PFSK-1 (cell line): ENCODE data around the gene KRTAP21-1.

ENCODE experiments used
- FOXP2 ChIP-seq: optimal IDR thresholded peaks from 2 replicates; pipeline ENCODE3; 2011; ENCODE audit warnings: borderline replicate concordance, control low read depth, inconsistent platforms; ENCODE audit not compliant: insufficient read depth; ENCODE audit errors: extremely low read length, extremely low read depth
- POLR2AphosphoS5 ChIP-seq: IDR thresholded peaks from 2 replicates; pipeline ENCODE4 v1.6.1; 2012; ENCODE audit warnings: low read depth, mild to moderate bottlenecking, control low read depth, low read length, moderate library complexity
- SIN3A ChIP-seq: IDR thresholded peaks from 2 replicates; pipeline ENCODE4 v1.6.1; 2012; ENCODE audit warnings: mild to moderate bottlenecking, low read length, moderate library complexity, borderline replicate concordance; ENCODE audit not compliant: insufficient read depth
- TAF1 ChIP-seq: IDR thresholded peaks from 2 replicates; pipeline ENCODE4 v1.6.1; 2012; ENCODE audit warnings: low read length, control low read depth, borderline replicate concordance; ENCODE audit not compliant: insufficient read depth
- TF ChIP-seq, protein P1 (sequence below), 2 experiments: IDR thresholded peaks; 2 replicates each; pipeline versions ENCODE4 v1.6.1 to v1.8.0; 2011 to 2012; ENCODE audit warnings: low read depth in 2 of 2, low read length in 2 of 2, control low read depth in 1 of 2, inconsistent platforms in 1 of 2, mild to moderate bottlenecking in 1 of 2, moderate library complexity in 1 of 2; ENCODE audit not compliant: insufficient read depth in 1 of 2

KRTAP21-1 gene

DNA sequence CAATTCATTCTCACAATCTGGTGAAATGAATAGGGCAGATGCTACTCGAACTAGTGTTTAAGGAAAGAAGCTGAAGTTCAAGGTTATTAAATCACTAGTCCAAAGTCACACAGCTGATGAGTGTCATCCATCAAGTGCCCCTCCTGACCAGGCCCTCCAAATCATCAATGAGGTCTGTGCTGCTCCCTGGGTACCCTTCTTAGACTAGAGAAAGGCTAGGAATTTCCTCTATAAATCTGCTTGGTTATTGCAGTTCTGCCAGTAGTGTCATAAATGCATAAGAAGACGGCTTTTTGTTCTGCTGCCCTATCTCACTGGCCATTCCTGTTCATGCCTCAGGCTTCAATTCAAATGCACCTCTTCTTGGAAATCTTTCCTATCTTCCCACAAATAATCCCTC, 5.5 kb upstream of the KRTAP21-1 start:
- TF ChIP-seq, protein P1, sequence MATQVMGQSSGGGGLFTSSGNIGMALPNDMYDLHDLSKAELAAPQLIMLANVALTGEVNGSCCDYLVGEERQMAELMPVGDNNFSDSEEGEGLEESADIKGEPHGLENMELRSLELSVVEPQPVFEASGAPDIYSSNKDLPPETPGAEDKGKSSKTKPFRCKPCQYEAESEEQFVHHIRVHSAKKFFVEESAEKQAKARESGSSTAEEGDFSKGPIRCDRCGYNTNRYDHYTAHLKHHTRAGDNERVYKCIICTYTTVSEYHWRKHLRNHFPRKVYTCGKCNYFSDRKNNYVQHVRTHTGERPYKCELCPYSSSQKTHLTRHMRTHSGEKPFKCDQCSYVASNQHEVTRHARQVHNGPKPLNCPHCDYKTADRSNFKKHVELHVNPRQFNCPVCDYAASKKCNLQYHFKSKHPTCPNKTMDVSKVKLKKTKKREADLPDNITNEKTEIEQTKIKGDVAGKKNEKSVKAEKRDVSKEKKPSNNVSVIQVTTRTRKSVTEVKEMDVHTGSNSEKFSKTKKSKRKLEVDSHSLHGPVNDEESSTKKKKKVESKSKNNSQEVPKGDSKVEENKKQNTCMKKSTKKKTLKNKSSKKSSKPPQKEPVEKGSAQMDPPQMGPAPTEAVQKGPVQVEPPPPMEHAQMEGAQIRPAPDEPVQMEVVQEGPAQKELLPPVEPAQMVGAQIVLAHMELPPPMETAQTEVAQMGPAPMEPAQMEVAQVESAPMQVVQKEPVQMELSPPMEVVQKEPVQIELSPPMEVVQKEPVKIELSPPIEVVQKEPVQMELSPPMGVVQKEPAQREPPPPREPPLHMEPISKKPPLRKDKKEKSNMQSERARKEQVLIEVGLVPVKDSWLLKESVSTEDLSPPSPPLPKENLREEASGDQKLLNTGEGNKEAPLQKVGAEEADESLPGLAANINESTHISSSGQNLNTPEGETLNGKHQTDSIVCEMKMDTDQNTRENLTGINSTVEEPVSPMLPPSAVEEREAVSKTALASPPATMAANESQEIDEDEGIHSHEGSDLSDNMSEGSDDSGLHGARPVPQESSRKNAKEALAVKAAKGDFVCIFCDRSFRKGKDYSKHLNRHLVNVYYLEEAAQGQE (IDR thresholded peaks at IDR 0.05; ENCODE audit: insufficient read depth in 1 of 2, low read depth in 2 of 2, low read length in 2 of 2): no peak
- TF ChIP-seq SIN3A: no peak
- no peak for TF ChIP-seq POLR2AphosphoS5
- TF ChIP-seq TAF1: no peak
- no peak for TF ChIP-seq FOXP2

DNA sequence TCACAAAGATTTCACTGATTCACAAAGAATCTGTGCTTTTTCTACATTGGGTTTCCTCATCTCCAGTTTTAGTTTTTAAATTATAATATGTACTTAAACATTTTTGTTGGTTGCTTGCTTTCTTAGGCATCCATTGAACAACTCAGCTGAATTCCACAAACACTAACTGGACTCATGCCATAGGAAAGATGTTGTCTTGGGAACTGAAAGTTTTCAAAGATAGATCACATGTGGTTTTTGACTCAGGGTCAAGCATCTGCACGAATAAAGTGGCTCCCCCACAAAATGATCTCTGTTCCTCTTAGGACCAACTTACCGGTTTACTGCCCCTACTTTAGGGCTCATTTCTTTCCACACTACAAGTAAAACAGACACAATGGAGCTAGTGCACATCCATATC, 3.1 kb upstream of the KRTAP21-1 start:
- TF ChIP-seq, protein P1 (IDR thresholded peaks at IDR 0.05; ENCODE audit: insufficient read depth in 1 of 2, low read depth in 2 of 2, low read length in 2 of 2): no peak
- TF ChIP-seq FOXP2: no peak
- TF ChIP-seq POLR2AphosphoS5: no peak
- no peak for TF ChIP-seq TAF1
- TF ChIP-seq SIN3A: no peak

DNA sequence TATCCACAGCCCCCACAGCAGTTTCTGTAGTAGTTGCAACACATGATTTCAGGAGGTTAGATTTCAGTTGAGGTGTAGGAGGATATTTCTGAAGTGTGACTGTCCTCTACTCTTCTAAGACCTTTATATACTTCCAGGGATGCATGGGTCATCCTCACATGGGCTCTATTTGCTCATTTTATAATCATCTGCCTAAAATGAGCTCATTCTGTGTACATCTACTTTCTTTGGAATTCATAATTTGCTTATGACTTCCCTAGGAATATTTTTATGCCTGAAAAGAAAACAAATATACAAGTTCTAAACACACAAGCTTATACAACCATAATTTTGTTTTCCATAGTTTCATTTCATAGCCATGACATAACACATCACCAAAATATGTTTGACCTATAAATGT, 8.1 kb downstream of the KRTAP21-1 start, which contains the start of gene KRTAP21-2:
Gene KRTAP21-2, minus strand, starts transcription at position 101 of the 400 bp plus-strand sequence. Its CDS starts 57 bp downstream, at position 44.
- no peak for TF ChIP-seq POLR2AphosphoS5
- TF ChIP-seq, protein P1 (IDR thresholded peaks at IDR 0.05; ENCODE audit: insufficient read depth in 1 of 2, low read depth in 2 of 2, low read length in 2 of 2): no peak
- no peak for TF ChIP-seq TAF1
- no peak for TF ChIP-seq FOXP2
- no peak for TF ChIP-seq SIN3A

DNA sequence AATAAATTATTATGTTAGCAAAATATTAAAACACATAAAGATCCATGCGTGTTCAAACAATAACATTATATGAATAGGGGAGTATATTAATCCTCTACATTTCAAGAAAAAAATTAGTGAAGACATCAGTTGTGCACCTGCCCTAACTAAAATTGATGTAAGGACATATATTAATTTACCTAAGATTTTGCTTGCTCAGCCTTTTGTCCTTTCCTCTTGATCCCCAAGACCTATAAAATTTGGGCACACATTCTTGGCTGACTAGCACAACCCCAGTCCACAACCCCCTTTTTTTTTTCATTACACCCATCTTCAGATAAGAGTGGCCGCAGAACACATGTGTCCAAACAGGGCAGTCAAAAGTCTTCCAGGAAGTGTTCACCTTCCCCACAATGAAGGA, 14.8 kb downstream of the KRTAP21-1 start:
- TF ChIP-seq, protein P1 (IDR thresholded peaks at IDR 0.05; ENCODE audit: insufficient read depth in 1 of 2, low read depth in 2 of 2, low read length in 2 of 2): no peak
- TF ChIP-seq POLR2AphosphoS5 (no peak), TAF1 (no peak), SIN3A (no peak), FOXP2 (no peak)

DNA sequence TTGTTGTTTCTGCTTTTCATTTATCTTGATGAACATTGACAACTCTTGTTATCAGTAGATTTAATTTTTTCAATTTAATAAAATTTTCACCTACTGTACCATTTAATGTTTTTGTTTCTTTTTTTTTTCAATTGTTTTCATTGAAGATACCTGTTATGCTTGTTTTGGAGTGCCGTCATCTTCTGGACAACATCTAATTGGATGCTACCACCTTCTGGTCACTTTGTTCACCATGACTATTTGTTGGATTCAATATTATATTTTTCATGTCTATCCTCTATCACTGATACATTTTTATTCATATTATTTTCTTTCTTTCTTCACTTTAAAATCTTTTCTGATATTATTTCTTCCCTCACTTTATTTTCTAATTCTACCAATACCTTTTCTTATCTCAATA, 22.2 kb downstream of the KRTAP21-1 start:
- TF ChIP-seq TAF1 (no peak), FOXP2 (no peak), SIN3A (no peak), POLR2AphosphoS5 (no peak)
- TF ChIP-seq, protein P1 (IDR thresholded peaks at IDR 0.05; ENCODE audit: insufficient read depth in 1 of 2, low read depth in 2 of 2, low read length in 2 of 2): no peak
